H9 (cell line): ENCODE measurements around the gene MAP2. TPM values are rescaled to one million over a fixed set of nuclear protein-coding genes. Genes with fewer than 3 reads are reported as not detected.

Experiments used
- DNase-seq: peaks from one replicate; pipeline ENCODE4 v3.0.0-alpha.2; 2017
- H2AFZ ChIP-seq: one replicate; pipeline ENCODE4 v1.6.1; 2013; ENCODE audit warnings: mild to moderate bottlenecking, low read length, control low read depth, moderate library complexity
- H2AK5ac ChIP-seq: 2 replicates; pipeline ENCODE4 v1.6.1; 2013; ENCODE audit warnings: low read length, control low read depth, mixed read lengths; ENCODE audit not compliant: insufficient read length
- H2BK120ac ChIP-seq: one replicate; pipeline ENCODE4 v1.6.1; 2013; ENCODE audit warnings: low read depth, mild to moderate bottlenecking, low read length, control low read depth, inconsistent platforms; ENCODE audit not compliant: poor library complexity, severe bottlenecking
- H2BK12ac ChIP-seq: 2 replicates; pipeline ENCODE4 v1.6.1; 2013; ENCODE audit warnings: low read length, control low read depth, mixed read lengths, low read depth; ENCODE audit not compliant: insufficient read length
- H2BK15ac ChIP-seq: 2 replicates; pipeline ENCODE4 v1.6.1; 2013; ENCODE audit warnings: low read depth, low read length, control low read depth
- H2BK20ac ChIP-seq: one replicate; pipeline ENCODE4 v1.6.1; 2013; ENCODE audit warnings: low read depth, mild to moderate bottlenecking, low read length, control low read depth, inconsistent platforms; ENCODE audit not compliant: poor library complexity, severe bottlenecking
- H2BK5ac ChIP-seq: 2 replicates; pipeline ENCODE4 v1.6.1; 2013; ENCODE audit warnings: low read length, control low read depth, mixed read lengths; ENCODE audit not compliant: insufficient read length
- H3K14ac ChIP-seq: 2 replicates; pipeline ENCODE4 v1.6.1; 2013; ENCODE audit warnings: low read length, control low read depth; ENCODE audit not compliant: insufficient read depth
- H3K18ac ChIP-seq: 2 replicates; pipeline ENCODE4 v1.6.1; 2013; ENCODE audit warnings: low read depth, mild to moderate bottlenecking, mixed read lengths, low read length, control low read depth; ENCODE audit not compliant: insufficient read length
- H3K23ac ChIP-seq: 2 replicates; pipeline ENCODE4 v1.6.1; 2013; ENCODE audit warnings: low read length, control low read depth, mixed read lengths, low read depth; ENCODE audit not compliant: insufficient read length
- H3K23me2 ChIP-seq: 2 replicates; pipeline ENCODE4 v1.6.1; 2013; ENCODE audit warnings: low read depth, mild to moderate bottlenecking, mixed read lengths, low read length, control low read depth; ENCODE audit not compliant: insufficient read length, poor library complexity, severe bottlenecking
- H3K27ac ChIP-seq: 2 replicates; pipeline ENCODE4 v1.5.1; 2013; ENCODE audit warnings: low read length, control low read depth, mixed read lengths, low read depth; ENCODE audit not compliant: insufficient read length
- H3K27me3 ChIP-seq: 2 replicates; pipeline ENCODE4 v1.6.1; 2013; ENCODE audit warnings: low read length, control low read depth, inconsistent platforms; ENCODE audit not compliant: insufficient read depth
- H3K4ac ChIP-seq: 2 replicates; pipeline ENCODE4 v1.6.1; 2013; ENCODE audit warnings: low read depth, mild to moderate bottlenecking, control low read depth, inconsistent platforms, low read length, moderate library complexity
- H3K4me1 ChIP-seq: 2 replicates; pipeline ENCODE4 v1.6.1; 2013; ENCODE audit warnings: low read length, control low read depth, inconsistent platforms; ENCODE audit not compliant: insufficient read depth
- H3K4me2 ChIP-seq: 2 replicates; pipeline ENCODE4 v1.6.1; 2013; ENCODE audit warnings: low read length, control low read depth, mixed read lengths; ENCODE audit not compliant: insufficient read length, insufficient read depth
- H3K56ac ChIP-seq: 2 replicates; pipeline ENCODE4 v1.6.1; 2013; ENCODE audit warnings: low read depth, mild to moderate bottlenecking, mixed read lengths, low read length, control low read depth; ENCODE audit not compliant: insufficient read length
- H3K79me1 ChIP-seq: 2 replicates; pipeline ENCODE4 v1.6.1; 2013; ENCODE audit warnings: low read depth, mild to moderate bottlenecking, moderate library complexity, low read length, control low read depth, inconsistent platforms; ENCODE audit not compliant: insufficient read depth, poor library complexity, severe bottlenecking
- H3K79me2 ChIP-seq: 2 replicates; pipeline ENCODE4 v1.6.1; 2013; ENCODE audit warnings: low read length, control low read depth, inconsistent platforms; ENCODE audit not compliant: insufficient read depth
- H3K9ac ChIP-seq: 2 replicates; pipeline ENCODE4 v1.6.1; 2013; ENCODE audit warnings: low read length, control low read depth, mixed read lengths; ENCODE audit not compliant: insufficient read length; ENCODE audit errors: extremely low read depth
- H3K9me3 ChIP-seq: one replicate; pipeline ENCODE4 v1.6.1; 2013; ENCODE audit warnings: low read depth, low read length, inconsistent platforms; ENCODE audit not compliant: control insufficient read depth
- H3T11ph ChIP-seq: one replicate; pipeline ENCODE4 v1.6.1; 2013; ENCODE audit warnings: mild to moderate bottlenecking, low read length, control low read depth, inconsistent platforms
- H4K20me1 ChIP-seq: one replicate; pipeline ENCODE4 v1.6.1; 2013; ENCODE audit not compliant: control insufficient read depth, insufficient read length, insufficient read depth
- H4K5ac ChIP-seq: 2 replicates; pipeline ENCODE4 v1.6.1; 2013; ENCODE audit warnings: low read depth, mild to moderate bottlenecking, mixed read lengths, low read length, control low read depth; ENCODE audit not compliant: insufficient read length
- H4K8ac ChIP-seq: replicated peaks from 2 replicates; pipeline ENCODE4 v1.6.1; 2013; ENCODE audit warnings: low read length, control low read depth, mixed read lengths, low read depth; ENCODE audit not compliant: insufficient read length
- H4K91ac ChIP-seq: 2 replicates; pipeline ENCODE4 v1.6.1; 2013; ENCODE audit warnings: low read depth, mild to moderate bottlenecking, moderate library complexity, mixed read lengths, low read length, control low read depth; ENCODE audit not compliant: insufficient read length
- H3K27ac Mint-ChIP-seq, 3 experiments: 2 replicates in 2 of 3; 3 replicates in 1 of 3; pipeline ENCODE4 v1.8.0; 2020 to 2021; ENCODE audit warnings: mixed read lengths in 3 of 3, mild to moderate bottlenecking in 1 of 3, moderate library complexity in 1 of 3
- H3K27me3 Mint-ChIP-seq: 2 replicates; pipeline ENCODE4 v1.8.0; 2021; ENCODE audit warnings: low read depth, mild to moderate bottlenecking, moderate library complexity, mixed read lengths
- H3K36me3 Mint-ChIP-seq, 3 experiments: 2 replicates in 2 of 3; 3 replicates in 1 of 3; pipeline ENCODE4 v1.8.0; 2020 to 2021; ENCODE audit warnings: low read depth in 3 of 3, mixed read lengths in 3 of 3; ENCODE audit not compliant: insufficient read depth in 1 of 3
- H3K4me1 Mint-ChIP-seq, 2 experiments: 2 replicates each; pipeline ENCODE4 v1.8.0; 2020; ENCODE audit warnings: mixed read lengths in 2 of 2
- H3K4me3 Mint-ChIP-seq, 2 experiments: 2 replicates in 1 of 2; 3 replicates in 1 of 2; pipeline ENCODE4 v1.8.0; 2020 to 2021; ENCODE audit warnings: mild to moderate bottlenecking in 2 of 2, mixed read lengths in 2 of 2, moderate library complexity in 1 of 2
- H3K9me3 Mint-ChIP-seq, 2 experiments: 2 replicates in 1 of 2; 3 replicates in 1 of 2; pipeline ENCODE4 v1.8.0; 2020; ENCODE audit warnings: mild to moderate bottlenecking in 2 of 2, mixed read lengths in 2 of 2, moderate library complexity in 1 of 2
- CTCF ChIP-seq: fragments of 200-600 bp; sonication (generic); conservative IDR thresholded peaks from 3 replicates; pipeline ENCODE4 v1.8.0; 2021; ENCODE audit warnings: antibody characterized with exemption, mild to moderate bottlenecking
- WGBS: extraction: QIAGEN DNeasy Blood & Tissue Kit; methylation state at CpG from one replicate; pipeline ENCODE4 v1.1.7; 2013; ENCODE audit warnings: missing lambda C conversion rate, low lambda C conversion rate, mixed read lengths; ENCODE audit not compliant: insufficient read length; ENCODE audit errors: extremely low coverage; 5-methylcytosine and 5-hydroxymethylcytosine counted together
- total RNA-seq: library from RNA; stranded (reverse); gene quantifications from 2 replicates; pipeline ENCODE4 v1.2.1, GENCODE V29; 2021

The MAP2 gene
- total RNA-seq, 1 experiment from 2014 or later, result 0.87 TPM

GRCh38 chr2:209653134-209653533 is 229.3 kb downstream of the MAP2 start:
- Mint-ChIP-seq H3K36me3 (no peaks in the 10 kb centered on the region), H3K27me3 (no peaks in the 10 kb centered on the region), H3K4me3 (no peak overlapping the region), H3K9me3 (no peaks in the 10 kb centered on the region; a peak in 1 of 5 replicates), H3K27ac (peak overlapping the region in 1 of 3 experiments; percentile 44; a peak in 1 of 7 replicates), H3K4me1 (peaks cover 7 to 8% of the 10 kb centered on the region in 2 experiments)
- Histone ChIP-seq H3K79me1 (no peaks in the 10 kb centered on the region), H2BK5ac (no peak overlapping the region), H3K23me2 (no peaks in the 10 kb centered on the region), H2BK20ac (no peak overlapping the region), H4K20me1 (no peaks in the 10 kb centered on the region), H3K9me3 (no peaks in the 10 kb centered on the region), H2BK120ac (no peak overlapping the region), H3K56ac (no peak overlapping the region), H3K23ac (no peak overlapping the region), H3K27me3 (no peaks in the 10 kb centered on the region), H3K4ac (no peak overlapping the region), H2AK5ac (no peak overlapping the region), H2BK12ac (no peak overlapping the region), H3K4me2 (no peak overlapping the region), H3K9ac (no peak overlapping the region), H4K5ac (no peak overlapping the region), H3T11ph (no peak overlapping the region), H3K4me1 (no peaks in the 10 kb centered on the region), H3K79me2 (no peaks in the 10 kb centered on the region), H3K14ac (no peak overlapping the region; the same call in 1 of the 2 replicates), H3K18ac (no peak overlapping the region), H2BK15ac (no peak overlapping the region), H2AFZ (no peak overlapping the region), H3K27ac (no peak overlapping the region), H4K8ac (no peak overlapping the region), H4K91ac (no peak overlapping the region)
- no peak for DNase-seq
- TF ChIP-seq CTCF, result no peak
- no CpG with 5 or more reads among the region's 6 CpGs for WGBS
